ENCODE data around the gene MDN1.
"Not testable (repeated sequence)": the region's sequence is repeated elsewhere in the genome, so short reads cannot be mapped to it uniquely, and the experiment has no call there.

Gene MDN1

GRCh38 chr6:89813422-89813821, 6.2 kb downstream of the MDN1 start:
- DNase-seq, result not testable (repeated sequence)

- no peak for DNase-seq
Measured at GRCh38 chr6:89807581-89807980, 12.0 kb downstream of the MDN1 start.

GRCh38 chr6:89805814-89806371, 13.7 kb downstream of the MDN1 start:
- DNase-seq, result no peak

DNA sequence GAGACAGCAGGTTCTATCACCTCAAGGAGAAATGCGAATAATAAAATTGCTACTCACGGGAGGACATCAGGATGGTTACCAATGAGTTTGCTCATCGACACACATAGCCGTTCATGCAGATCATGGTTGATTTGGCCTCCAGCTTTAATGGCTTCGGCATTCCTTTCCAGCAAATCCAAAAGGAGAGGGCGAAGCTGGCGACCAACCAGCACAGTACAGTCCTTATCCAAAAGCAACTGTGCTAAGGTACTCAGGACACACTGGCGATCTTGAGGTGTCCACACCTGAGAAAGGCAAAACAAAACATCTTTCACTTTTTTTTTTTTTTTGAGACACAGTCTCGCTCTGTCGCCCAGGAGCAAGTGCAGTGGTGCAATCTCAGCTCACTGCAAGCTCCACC, 16.3 kb downstream of the MDN1 start:
- DNase-seq, result no peak

GRCh38 chr6:89799756-89800155, 19.8 kb downstream of the MDN1 start:
- DNase-seq, result no peak

DNA sequence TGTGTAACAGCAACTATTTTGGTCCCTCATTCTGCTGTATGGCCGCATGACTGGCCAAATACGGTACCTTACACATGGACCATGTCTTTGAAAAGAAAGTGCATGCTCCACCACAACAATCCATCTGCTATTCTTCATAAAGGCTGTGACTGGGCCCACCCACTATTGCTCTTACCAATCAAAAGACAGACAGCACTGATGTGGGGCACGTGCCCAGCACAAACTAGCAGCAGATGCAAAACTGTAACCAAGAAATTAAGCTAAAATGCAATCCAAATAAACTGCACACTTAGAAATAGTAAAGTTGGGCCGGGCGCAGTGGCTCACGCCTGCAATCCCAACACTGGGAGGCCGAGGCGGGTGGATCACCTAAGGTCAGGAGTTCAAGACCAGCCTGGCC, 20.5 kb downstream of the MDN1 start:
- DNase-seq, result no peak

DNA sequence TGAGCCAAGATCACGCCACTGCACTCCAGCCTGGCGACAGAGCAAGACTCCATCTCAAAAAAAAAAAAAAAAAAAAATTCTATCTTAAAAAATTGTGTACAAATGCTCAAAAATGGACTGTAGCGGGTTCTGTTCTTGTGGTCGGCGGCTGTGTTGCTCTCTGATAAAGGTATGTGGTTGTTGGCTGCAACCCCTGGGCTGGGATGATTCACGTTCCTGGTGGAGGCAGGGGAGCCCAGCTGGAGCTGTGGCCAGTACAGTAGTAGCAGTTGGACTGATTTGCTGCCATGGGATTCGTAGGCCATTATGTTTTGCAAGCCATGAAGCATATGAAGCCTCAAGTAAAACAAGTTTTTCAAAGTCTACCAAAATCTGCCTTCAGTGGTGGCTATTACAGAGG, 22.3 kb downstream of the MDN1 start:
- no peak for DNase-seq

GRCh38 chr6:89794324-89794723, 25.3 kb downstream of the MDN1 start:
- DNase-seq, result no peak

GRCh38 chr6:89793586-89793985, 26.0 kb downstream of the MDN1 start:
- DNase-seq, result no peak

DNA sequence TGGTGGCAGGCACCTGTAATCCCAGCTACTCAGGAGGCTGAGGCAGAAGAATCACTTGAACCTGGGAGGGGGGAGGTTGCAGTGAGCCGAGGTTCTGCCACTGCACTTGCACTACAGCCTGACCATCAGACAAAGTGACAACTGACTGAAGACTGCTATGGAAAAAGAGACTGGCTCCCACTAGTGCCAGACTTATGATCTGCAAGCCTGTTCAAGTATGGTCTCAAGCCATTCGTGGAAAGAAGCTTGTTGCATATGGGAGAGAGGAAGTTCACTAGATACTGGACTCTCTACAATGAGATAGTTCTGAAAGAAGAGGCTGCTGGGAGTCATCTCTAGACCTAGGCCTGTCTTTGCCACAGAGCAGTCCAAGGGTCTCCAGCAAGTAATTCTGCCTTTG, 26.7 kb downstream of the MDN1 start:
- DNase-seq, result peak in 1 of 51 donors; percentile 3

- DNase-seq, result no peak
Measured at GRCh38 chr6:89790403-89790802, 29.2 kb downstream of the MDN1 start.

DNA sequence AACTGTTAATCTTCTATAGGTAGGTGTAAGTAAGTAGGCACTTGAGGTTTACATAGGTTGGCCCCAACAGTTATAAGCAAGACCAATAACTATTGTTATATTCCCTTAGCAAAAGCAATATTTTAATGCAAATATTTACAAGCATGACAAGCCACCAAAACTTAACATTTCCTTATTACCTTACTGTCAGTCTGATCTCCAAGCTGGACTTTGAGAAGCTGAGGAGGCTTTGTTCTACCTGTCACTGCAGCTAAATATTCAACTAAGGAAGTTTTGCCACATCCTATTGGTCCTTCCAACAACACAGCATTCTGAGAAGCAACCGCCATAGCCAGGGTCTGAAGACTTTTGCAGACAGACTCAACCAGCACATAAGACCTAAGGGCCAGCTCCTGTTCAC, 29.6 kb downstream of the MDN1 start:
- DNase-seq, result no peak

DNA sequence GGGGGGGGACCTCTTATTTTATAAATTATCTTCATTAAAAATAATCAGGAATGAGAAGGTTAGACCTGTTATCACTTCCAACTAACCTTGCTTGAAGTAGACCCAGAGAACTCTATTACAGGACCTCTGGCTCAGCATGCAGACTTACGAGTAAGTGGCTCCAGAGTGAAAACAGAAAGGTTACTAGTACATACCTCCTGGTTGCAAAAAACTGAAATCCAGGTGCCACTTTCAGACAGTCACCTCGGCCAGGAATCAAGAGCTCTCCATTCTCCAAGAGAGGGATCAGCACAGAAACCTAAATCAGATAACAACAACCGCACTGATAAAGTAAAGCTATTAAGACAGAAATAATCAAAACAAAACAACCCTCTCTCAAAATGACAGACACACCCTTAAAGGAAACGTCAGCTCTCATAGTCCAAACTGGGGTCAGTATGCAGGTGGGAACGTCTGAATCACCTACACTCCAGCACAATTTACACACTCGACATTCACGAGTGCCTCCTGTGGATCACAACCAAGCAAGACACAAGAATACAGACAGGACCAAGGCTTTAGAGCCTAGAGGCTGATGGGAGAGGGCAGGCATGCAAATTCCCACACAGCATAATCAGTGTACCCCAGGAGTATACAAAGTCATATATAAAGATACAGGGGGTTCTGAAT, 31.8 kb downstream of the MDN1 start:
- no peak for DNase-seq

GRCh38 chr6:89786970-89787369, 32.6 kb downstream of the MDN1 start:
- no peak for DNase-seq

DNA sequence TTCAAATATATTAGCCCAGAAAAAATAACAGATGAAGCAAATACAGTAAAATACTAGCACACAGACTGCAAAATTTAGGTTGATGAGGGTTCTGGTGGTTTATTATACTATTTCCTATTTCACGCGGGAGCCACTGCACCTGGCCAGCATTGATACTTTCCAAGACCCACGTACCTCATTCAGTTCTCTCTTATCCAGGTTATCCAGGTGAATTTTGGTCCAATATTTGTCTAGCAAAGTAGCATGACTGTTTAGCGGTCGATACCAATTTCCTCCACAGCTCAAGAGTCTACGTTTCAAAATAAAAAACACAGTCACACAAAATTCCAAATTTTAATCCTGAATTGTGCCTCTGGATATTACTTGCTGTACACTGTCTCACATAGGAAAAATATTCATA, 34.8 kb downstream of the MDN1 start:
- no peak for DNase-seq

DNA sequence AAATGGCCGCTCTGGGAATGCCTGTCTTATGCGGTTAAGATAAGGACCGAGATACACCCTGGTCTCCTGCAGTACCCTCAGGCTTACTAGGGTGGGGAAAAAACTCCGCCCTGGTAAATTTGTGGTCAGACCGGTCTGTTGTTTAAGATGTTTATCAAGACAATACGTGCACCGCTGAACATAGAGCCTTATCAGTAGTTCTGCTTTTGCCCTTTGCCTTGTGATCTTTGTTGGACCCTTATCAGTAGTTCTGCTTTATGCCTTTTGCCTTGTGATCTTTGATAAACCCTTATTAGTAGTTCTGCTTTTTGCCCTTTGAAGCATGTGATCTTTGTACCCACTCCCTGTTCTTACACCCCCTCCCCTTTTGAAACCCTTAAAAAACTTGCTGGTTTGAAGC, 36.3 kb downstream of the MDN1 start:
- not testable (repeated sequence) for DNase-seq

DNA sequence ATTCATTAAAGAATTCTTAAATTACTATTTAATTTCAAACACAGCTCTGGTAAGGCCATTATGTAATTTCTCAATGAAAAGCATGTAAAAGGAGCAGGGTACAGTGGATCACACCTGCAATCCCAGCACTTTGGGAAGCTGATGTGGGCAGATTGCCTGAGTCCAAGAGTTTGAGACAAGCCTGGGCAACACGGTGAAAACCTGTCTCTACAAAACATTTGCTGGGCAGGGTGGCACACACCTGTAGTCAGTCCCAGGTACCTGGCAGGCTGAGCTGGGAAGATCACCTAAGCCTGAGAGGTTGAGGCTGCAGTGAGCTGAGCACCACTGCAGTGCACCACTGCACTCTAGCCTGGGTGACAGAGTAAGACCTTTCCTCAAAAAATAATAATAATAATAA, 37.4 kb downstream of the MDN1 start:
- DNase-seq, result no peak

- no peak for DNase-seq
Measured at GRCh38 chr6:89781070-89782034, 38.2 kb downstream of the MDN1 start.

DNA sequence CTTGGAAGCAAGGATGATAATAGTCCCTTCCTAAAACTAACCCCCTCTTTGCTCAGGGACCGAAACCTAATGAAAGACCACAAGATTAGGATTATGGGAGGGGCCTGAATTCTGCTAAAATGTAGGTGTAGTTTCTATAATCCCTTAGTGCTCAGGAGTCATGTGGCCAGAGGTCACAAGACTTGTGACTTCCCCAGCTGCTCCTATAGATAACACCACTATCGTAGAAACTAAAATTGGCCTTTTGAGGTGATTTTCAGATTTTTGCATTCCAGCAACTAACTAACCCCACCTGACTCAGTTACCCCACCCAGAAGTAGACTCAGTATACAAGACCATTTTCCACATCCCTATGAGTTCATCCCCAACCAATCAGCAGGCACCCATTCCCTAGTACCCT, 42.1 kb downstream of the MDN1 start:
- DNase-seq, result no peak

GRCh38 chr6:89776583-89777233, 42.9 kb downstream of the MDN1 start:
- DNase-seq, result no peak

- DNase-seq, result no peak
Measured at GRCh38 chr6:89775150-89775549, 44.4 kb downstream of the MDN1 start.

- no peak for DNase-seq
Measured at GRCh38 chr6:89769572-89769971, 50.0 kb downstream of the MDN1 start.

All from hypothalamus (tissue), 51 donors.